ENCODE data around the gene IL17REL.

The IL17REL gene

GRCh38 chr22:49999946-50000586 is 12.5 kb downstream of the IL17REL start:
- Histone ChIP-seq H3K27ac (no peak overlapping the region), H3K27me3 (ENCODE audit: insufficient read depth, low read depth) (no peaks in the 10 kb centered on the region), H3K79me2 (ENCODE audit: insufficient read depth, low read depth) (no peaks in the 10 kb centered on the region), H2AFZ (ENCODE audit: low read depth) (no peak overlapping the region), H3K9ac (no peak overlapping the region), H3K4me2 (no peak overlapping the region), H4K20me1 (ENCODE audit: insufficient read depth) (no peaks in the 10 kb centered on the region), H3K36me3 (ENCODE audit: insufficient read depth) (no peaks in the 10 kb centered on the region), H3K4me3 (IDR thresholded peaks at IDR 0.05; ENCODE audit: insufficient read depth, low read depth, low read length) (no peak overlapping the region), H3K4me1 (ENCODE audit: low read depth, poor library complexity, severe bottlenecking) (no peaks in the 10 kb centered on the region)
- no peak for TF ChIP-seq CTCF (conservative IDR thresholded peaks at IDR 0.05; ENCODE audit: low read depth, low read length)

- Histone ChIP-seq H3K27ac (no peak overlapping the region), H2AFZ (ENCODE audit: low read depth) (no peak overlapping the region), H3K27me3 (ENCODE audit: insufficient read depth, low read depth) (no peaks in the 10 kb centered on the region), H3K4me2 (no peak overlapping the region), H4K20me1 (ENCODE audit: insufficient read depth) (no peaks in the 10 kb centered on the region), H3K79me2 (ENCODE audit: insufficient read depth, low read depth) (no peaks in the 10 kb centered on the region), H3K9ac (no peak overlapping the region), H3K36me3 (ENCODE audit: insufficient read depth) (no peaks in the 10 kb centered on the region), H3K4me1 (ENCODE audit: low read depth, poor library complexity, severe bottlenecking) (no peaks in the 10 kb centered on the region), H3K4me3 (IDR thresholded peaks at IDR 0.05; ENCODE audit: insufficient read depth, low read depth, low read length) (no peak overlapping the region)
- no peak for TF ChIP-seq CTCF (conservative IDR thresholded peaks at IDR 0.05; ENCODE audit: low read depth, low read length)
Observed at GRCh38 chr22:49999063-49999945, 13.3 kb downstream of the IL17REL start.

GRCh38 chr22:49998718-49999062 is 13.9 kb downstream of the IL17REL start:
- Histone ChIP-seq H2AFZ (ENCODE audit: low read depth) (no peak overlapping the region), H3K4me3 (IDR thresholded peaks at IDR 0.05; ENCODE audit: insufficient read depth, low read depth, low read length) (no peak overlapping the region), H3K4me2 (no peak overlapping the region)

More at GRCh38 chr22:49998718-49999062, 13.9 kb downstream of the IL17REL start:
- no peak overlapping the region for H3K9ac ChIP-seq
- no peaks in the 10 kb centered on the region for H4K20me1 ChIP-seq (ENCODE audit: insufficient read depth)
- H3K4me1 ChIP-seq (ENCODE audit: low read depth, poor library complexity, severe bottlenecking): no peaks in the 10 kb centered on the region
- H3K36me3 ChIP-seq (ENCODE audit: insufficient read depth): no peaks in the 10 kb centered on the region
- TF ChIP-seq CTCF (conservative IDR thresholded peaks at IDR 0.05; ENCODE audit: low read depth, low read length): no peak
- H3K79me2 ChIP-seq (ENCODE audit: insufficient read depth, low read depth): no peaks in the 10 kb centered on the region
- no peaks in the 10 kb centered on the region for H3K27me3 ChIP-seq (ENCODE audit: insufficient read depth, low read depth)
- no peak overlapping the region for H3K27ac ChIP-seq
